ENCODE data around the gene TRIM37.

The TRIM37 gene

GRCh38 chr17:59000022-59000421 is 106.7 kb downstream of the TRIM37 start:
- no peaks in the 10 kb centered on the region for H3K36me3 ChIP-seq
- no peaks in the 10 kb centered on the region for H3K27me3 ChIP-seq
- no peak for TF ChIP-seq CTCF (IDR thresholded peaks at IDR 0.05)

GRCh38 chr17:58999500-58999899 is 107.2 kb downstream of the TRIM37 start:
- H3K36me3 ChIP-seq = no peaks in the 10 kb centered on the region
- peaks cover 67 to 68% of the 10 kb centered on the region in 2 experiments for H3K4me1 ChIP-seq (ENCODE audit: control insufficient read depth in 1 of 2, insufficient read depth in 1 of 2, low read depth in 1 of 2, low read length in 1 of 2)
- H3K4me3 ChIP-seq (ENCODE audit: low read depth in 1 of 2, low read length in 1 of 2) = no peak overlapping the region
- H3K27me3 ChIP-seq = no peaks in the 10 kb centered on the region
- peak overlapping the region; percentile 91 for H3K27ac ChIP-seq
- H3K9me3 ChIP-seq = no peaks in the 10 kb centered on the region
- TF ChIP-seq CTCF (IDR thresholded peaks at IDR 0.05) = no peak

More at GRCh38 chr17:59000022-59000421, 106.7 kb downstream of the TRIM37 start:
- Histone ChIP-seq H3K4me1 (ENCODE audit: control insufficient read depth in 1 of 2, insufficient read depth in 1 of 2, low read depth in 1 of 2, low read length in 1 of 2) (peaks cover 68 to 70% of the 10 kb centered on the region in 2 experiments), H3K4me3 (ENCODE audit: low read depth in 1 of 2, low read length in 1 of 2) (no peak overlapping the region), H3K9me3 (no peaks in the 10 kb centered on the region), H3K27ac (peak overlapping the region; percentile 91)

- Histone ChIP-seq H3K4me3 (ENCODE audit: low read depth in 1 of 2, low read length in 1 of 2) (no peak overlapping the region), H3K27me3 (no peaks in the 10 kb centered on the region), H3K27ac (peak overlapping the region; percentile 91), H3K4me1 (ENCODE audit: control insufficient read depth in 1 of 2, insufficient read depth in 1 of 2, low read depth in 1 of 2, low read length in 1 of 2) (peaks cover 67 to 68% of the 10 kb centered on the region in 2 experiments), H3K36me3 (no peaks in the 10 kb centered on the region), H3K9me3 (no peaks in the 10 kb centered on the region)
- TF ChIP-seq CTCF (IDR thresholded peaks at IDR 0.05) = no peak
Measured at GRCh38 chr17:58998871-58999270, 107.8 kb downstream of the TRIM37 start.

- Histone ChIP-seq H3K4me3 (ENCODE audit: low read depth in 1 of 2, low read length in 1 of 2) (peak overlapping the region; percentile 32 to 40), H3K9me3 (no peaks in the 10 kb centered on the region), H3K27me3 (no peaks in the 10 kb centered on the region), H3K27ac (peak overlapping the region; percentile 91), H3K4me1 (ENCODE audit: control insufficient read depth in 1 of 2, insufficient read depth in 1 of 2, low read depth in 1 of 2, low read length in 1 of 2) (peaks cover 67 to 68% of the 10 kb centered on the region in 2 experiments), H3K36me3 (no peaks in the 10 kb centered on the region)
- no peak for TF ChIP-seq CTCF (IDR thresholded peaks at IDR 0.05)
Measured at GRCh38 chr17:58997756-58998553, 108.7 kb downstream of the TRIM37 start.

- no peak for TF ChIP-seq CTCF (IDR thresholded peaks at IDR 0.05)
- peak overlapping the region; percentile 91 for H3K27ac ChIP-seq
- H3K27me3 ChIP-seq = no peaks in the 10 kb centered on the region
- H3K4me1 ChIP-seq (ENCODE audit: control insufficient read depth in 1 of 2, insufficient read depth in 1 of 2, low read depth in 1 of 2, low read length in 1 of 2) = peaks cover 62 to 64% of the 10 kb centered on the region in 2 experiments
- H3K9me3 ChIP-seq = no peaks in the 10 kb centered on the region
- H3K36me3 ChIP-seq = no peaks in the 10 kb centered on the region
- H3K4me3 ChIP-seq (ENCODE audit: low read depth in 1 of 2, low read length in 1 of 2) = peak overlapping the region; percentile 32 to 40
Measured at GRCh38 chr17:58996968-58997367, 109.7 kb downstream of the TRIM37 start.
